ENCODE measurements around the gene MAGEA1.
A peak's percentile ranks its signal among the peaks of the same experiment; 100 is the strongest.

MAGEA1 gene

DNA sequence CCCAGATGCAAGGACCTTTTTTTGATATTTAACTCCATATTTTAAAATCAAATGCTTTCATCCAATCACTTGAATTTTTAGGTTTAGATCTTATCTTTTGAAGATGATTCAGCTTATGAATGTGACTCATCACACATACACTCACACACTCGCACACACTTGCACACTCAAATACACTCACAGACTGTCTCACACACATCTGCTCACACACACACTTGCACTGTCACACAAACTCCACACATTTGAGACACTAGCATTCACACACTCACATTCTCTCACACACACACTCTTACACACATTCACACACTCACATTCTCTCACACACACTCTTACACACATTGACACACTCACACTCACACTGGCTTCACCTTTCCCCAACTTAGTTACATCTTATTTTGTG is 37.8 kb downstream of the MAGEA1 start:
- H3K36me3 Mint-ChIP-seq, result no peaks in the 10 kb centered on the region
- DNase-seq (ENCODE audit: low spot score in 2 of 2) (no peak), ATAC-seq (no peak)
- peaks cover 4% of the 10 kb centered on the region for H3K9me3 Mint-ChIP-seq
- no peaks in the 10 kb centered on the region for H3K4me1 Mint-ChIP-seq
- no peak overlapping the region for H3K27ac Mint-ChIP-seq
- no peak overlapping the region for H3K4me3 Mint-ChIP-seq

DNA sequence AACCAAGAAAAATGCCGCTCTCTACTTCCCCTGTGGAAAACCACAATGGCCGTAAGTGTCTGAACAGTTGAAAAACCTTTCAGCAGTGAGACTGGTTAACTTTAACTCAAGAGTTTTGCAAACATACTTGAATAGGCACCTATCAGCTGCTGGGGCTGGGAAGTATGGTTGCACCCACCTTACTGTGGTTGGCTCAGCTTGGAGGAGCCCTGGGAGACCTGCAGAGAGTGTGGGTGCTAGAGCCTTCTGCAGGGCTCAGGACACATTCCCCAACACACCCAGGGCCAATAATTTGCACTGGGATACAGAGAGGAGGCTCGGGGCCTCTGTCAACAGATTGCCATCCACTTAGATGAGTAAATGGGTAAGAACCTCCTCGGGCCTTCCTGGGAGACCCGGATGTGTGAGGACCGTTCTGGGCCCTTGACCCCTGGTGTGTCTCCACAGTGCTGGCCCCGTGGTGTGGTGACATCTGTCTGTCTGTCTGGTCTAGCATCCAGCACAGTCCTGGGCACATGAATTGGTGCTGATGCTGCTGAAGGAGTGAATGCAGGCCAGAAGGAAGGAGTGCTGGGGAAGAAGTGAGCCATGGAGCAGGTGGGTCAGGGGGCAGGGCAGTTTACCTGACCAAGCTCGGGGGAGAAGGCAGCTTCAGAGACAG is 46.5 kb downstream of the MAGEA1 start:
- H3K27ac Mint-ChIP-seq, result no peak overlapping the region
- no peak for DNase-seq (ENCODE audit: low spot score in 2 of 2)
- H3K4me1 Mint-ChIP-seq, result peaks cover 10% of the 10 kb centered on the region
- H3K4me3 Mint-ChIP-seq, result no peak overlapping the region
- no peak for ATAC-seq
- no peaks in the 10 kb centered on the region for H3K36me3 Mint-ChIP-seq
- no peaks in the 10 kb centered on the region for H3K9me3 Mint-ChIP-seq

DNA sequence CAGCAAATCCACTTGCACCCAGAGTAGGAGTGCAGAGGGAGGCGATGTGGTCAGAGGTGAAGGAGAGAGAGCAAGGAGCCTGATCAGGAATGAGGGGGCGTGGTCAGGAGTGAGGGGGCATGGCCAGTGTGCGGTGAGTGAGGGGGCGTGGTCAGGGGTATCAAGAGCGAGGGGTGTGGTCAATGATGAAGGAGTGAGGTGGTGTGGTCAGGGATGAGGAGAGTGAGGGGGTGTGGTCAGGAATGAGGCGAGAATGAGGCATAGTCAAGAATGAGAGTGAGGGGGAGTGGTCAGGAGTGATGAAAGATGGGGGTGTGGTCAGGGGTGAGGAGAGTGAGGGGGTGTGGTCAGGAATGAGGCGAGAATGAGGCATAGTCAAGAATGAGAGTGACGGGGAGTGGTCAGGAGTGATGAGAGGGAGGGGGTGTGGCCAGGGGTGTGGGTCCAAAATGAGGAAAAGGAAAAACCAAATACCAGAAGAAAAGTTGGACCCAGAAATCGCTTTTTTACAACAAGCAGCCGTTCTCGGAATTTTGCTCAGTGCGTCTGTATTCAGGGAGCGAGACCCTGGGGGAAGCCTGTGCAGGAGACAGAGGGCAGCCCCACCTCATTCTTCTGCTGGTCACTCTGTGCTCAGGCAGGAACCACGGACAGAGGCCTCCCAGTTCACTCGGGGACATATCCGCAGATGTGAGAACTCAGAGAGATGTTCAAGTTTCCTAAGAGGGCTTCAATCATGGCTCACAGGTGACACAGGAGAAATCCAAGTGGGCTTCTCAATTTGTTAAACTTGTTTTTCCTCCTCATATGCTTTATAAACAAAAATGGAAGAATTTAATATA is 47.5 kb downstream of the MAGEA1 start:
- DNase-seq (ENCODE audit: low spot score in 2 of 2) (no peak), ATAC-seq (peak; percentile 59)
- Mint-ChIP-seq H3K4me3 (no peak overlapping the region), H3K4me1 (peaks cover 10% of the 10 kb centered on the region), H3K27ac (no peak overlapping the region), H3K36me3 (no peaks in the 10 kb centered on the region), H3K9me3 (no peaks in the 10 kb centered on the region)
